Liver (tissue), 9 donors: ENCODE data around the gene ZNF487. TPM values are rescaled to one million over a fixed set of nuclear protein-coding genes. Genes with fewer than 3 reads are reported as not detected.

Experiments used
- DNase-seq: peaks from one replicate; pipeline ENCODE4 v3.0.0-alpha.2; 2017; ENCODE audit warnings: low spot score
- H3K27ac ChIP-seq, 2 donors: one replicate each; pipeline ENCODE4 v1.7.0; 2013; ENCODE audit warnings: inconsistent platforms in 2 of 2, low read length in 2 of 2, control low read depth in 1 of 2, low read depth in 1 of 2, mild to moderate bottlenecking in 1 of 2
- H3K27me3 ChIP-seq, 4 donors: one replicate each; pipeline versions ENCODE4 v1.6.1 to v1.7.0; 2013; ENCODE audit warnings: low read length in 3 of 4, inconsistent platforms in 1 of 4, mild to moderate bottlenecking in 1 of 4, moderate library complexity in 1 of 4; ENCODE audit not compliant: control insufficient read depth in 4 of 4, insufficient read depth in 4 of 4
- H3K36me3 ChIP-seq, 4 donors: one replicate each; pipeline versions ENCODE4 v1.6.1 to v1.7.0; 2013; ENCODE audit warnings: low read length in 3 of 4, mild to moderate bottlenecking in 3 of 4, low read depth in 1 of 4, moderate library complexity in 1 of 4; ENCODE audit not compliant: control insufficient read depth in 4 of 4, insufficient read depth in 3 of 4
- H3K4me1 ChIP-seq, 4 donors: one replicate each; pipeline versions ENCODE4 v1.6.1 to v1.7.0; 2013; ENCODE audit warnings: low read length in 3 of 4, mild to moderate bottlenecking in 3 of 4, moderate library complexity in 1 of 4; ENCODE audit not compliant: control insufficient read depth in 4 of 4, insufficient read depth in 4 of 4
- H3K4me3 ChIP-seq, 3 donors: one replicate each; pipeline versions ENCODE4 v1.6.1 to v1.7.0; 2013; ENCODE audit warnings: low read length in 3 of 3, control low read depth in 1 of 3, low read depth in 1 of 3, mild to moderate bottlenecking in 1 of 3
- H3K9ac ChIP-seq, 2 donors: one replicate each; pipeline ENCODE4 v1.7.0; 2013; ENCODE audit warnings: low read length in 2 of 2, mild to moderate bottlenecking in 2 of 2, moderate library complexity in 2 of 2, control low read depth in 1 of 2, low read depth in 1 of 2
- H3K9me3 ChIP-seq, 4 donors: one replicate each; pipeline versions ENCODE4 v1.6.1 to v1.7.0; 2013; ENCODE audit warnings: low read length in 3 of 4; ENCODE audit not compliant: control insufficient read depth in 4 of 4
- EGR1 ChIP-seq, 2 donors: IDR thresholded peaks; 2 replicates each; pipeline ENCODE4 v1.6.1; 2016 to 2018; ENCODE audit warnings: antibody characterized with exemption in 2 of 2, low read depth in 2 of 2
- FOXA1 ChIP-seq: IDR thresholded peaks from 2 replicates; pipeline ENCODE4 v1.6.1; 2016; ENCODE audit warnings: antibody characterized with exemption
- FOXA2 ChIP-seq: IDR thresholded peaks from 2 replicates; pipeline ENCODE4 v1.6.1; 2016; ENCODE audit warnings: antibody characterized with exemption
- GABPA ChIP-seq, 2 donors: IDR thresholded peaks in 1 of 2; conservative IDR thresholded peaks in 1 of 2; 2 replicates each; pipeline ENCODE4 v1.6.1; 2016; ENCODE audit warnings: antibody characterized with exemption in 2 of 2, mild to moderate bottlenecking in 1 of 2, moderate library complexity in 1 of 2
- JUND ChIP-seq, 2 donors: IDR thresholded peaks; 2 replicates each; pipeline ENCODE4 v1.6.1; 2016; ENCODE audit warnings: antibody characterized with exemption in 2 of 2
- NR2F2 ChIP-seq: IDR thresholded peaks from 2 replicates; pipeline ENCODE4 v1.6.1; 2016; ENCODE audit warnings: antibody characterized with exemption
- RAD21 ChIP-seq, 2 donors: IDR thresholded peaks; 2 replicates each; pipeline ENCODE4 v1.6.1; 2016; ENCODE audit warnings: antibody characterized with exemption in 2 of 2, mild to moderate bottlenecking in 2 of 2
- RXRA ChIP-seq, 2 donors: IDR thresholded peaks; 2 replicates each; pipeline ENCODE4 v1.6.1; 2017 to 2018; ENCODE audit warnings: antibody characterized with exemption in 2 of 2, mild to moderate bottlenecking in 1 of 2
- SP1 ChIP-seq: IDR thresholded peaks from 2 replicates; pipeline ENCODE4 v1.6.1; 2018; ENCODE audit warnings: antibody characterized with exemption, mild to moderate bottlenecking
- TAF1 ChIP-seq: conservative IDR thresholded peaks from 2 replicates; pipeline ENCODE4 v1.6.1; 2016; ENCODE audit warnings: antibody characterized with exemption, mild to moderate bottlenecking
- WGBS: extraction: QIAGEN DNeasy Blood & Tissue Kit; methylation state at CpG from one replicate; pipeline ENCODE4 v1.1.7; 2013; 5-methylcytosine and 5-hydroxymethylcytosine counted together
- polyA plus RNA-seq, 2 donors: library from polyadenylated mRNA; stranded (reverse) in 1 of 2; unstranded in 1 of 2; fragments of 200-250 nt in 1 of 2; fragments of >200 nt in 1 of 2; fragmentation: Nextera tagmentation in 1 of 2; extraction: Ambion mirVana in 1 of 2; gene quantifications; one replicate each; pipeline versions ENCODE4 v1.2.1 to v1.2.3, GENCODE V29; 2013 to 2015
- total RNA-seq, 2 donors: library from RNA; depleted of rRNA; stranded (reverse); fragments of >200 nt; gene quantifications; one replicate each; pipeline ENCODE4 v1.2.3, GENCODE V29; 2014
- TF ChIP-seq, protein P1 (sequence below): IDR thresholded peaks from 2 replicates; pipeline ENCODE4 v1.6.1; 2016; ENCODE audit warnings: antibody characterized with exemption
- TF ChIP-seq, protein P2 (sequence below): fragments of 150-350 bp; IDR thresholded peaks from 2 replicates; pipeline ENCODE4 v1.5.1; 2017; ENCODE audit warnings: improper control_type of control experiment, low read depth, low read length; ENCODE audit not compliant: missing input control
- TF ChIP-seq, protein P3 (sequence below): IDR thresholded peaks from 2 replicates; pipeline ENCODE4 v1.6.1; 2016; ENCODE audit warnings: antibody characterized with exemption, mild to moderate bottlenecking
- TF ChIP-seq, protein P4 (sequence below): IDR thresholded peaks from 2 replicates; pipeline ENCODE4 v1.6.1; 2016; ENCODE audit warnings: antibody characterized with exemption
- donor health status: healthy.
- donor health status: healthy.
- donor health status: healthy.
- donor health status: healthy.
- donor health status: healthy.

The ZNF487 gene
- total and polyA plus RNA-seq, 4 donors = 1.3 to 4.8 (median 1.9) TPM

DNA sequence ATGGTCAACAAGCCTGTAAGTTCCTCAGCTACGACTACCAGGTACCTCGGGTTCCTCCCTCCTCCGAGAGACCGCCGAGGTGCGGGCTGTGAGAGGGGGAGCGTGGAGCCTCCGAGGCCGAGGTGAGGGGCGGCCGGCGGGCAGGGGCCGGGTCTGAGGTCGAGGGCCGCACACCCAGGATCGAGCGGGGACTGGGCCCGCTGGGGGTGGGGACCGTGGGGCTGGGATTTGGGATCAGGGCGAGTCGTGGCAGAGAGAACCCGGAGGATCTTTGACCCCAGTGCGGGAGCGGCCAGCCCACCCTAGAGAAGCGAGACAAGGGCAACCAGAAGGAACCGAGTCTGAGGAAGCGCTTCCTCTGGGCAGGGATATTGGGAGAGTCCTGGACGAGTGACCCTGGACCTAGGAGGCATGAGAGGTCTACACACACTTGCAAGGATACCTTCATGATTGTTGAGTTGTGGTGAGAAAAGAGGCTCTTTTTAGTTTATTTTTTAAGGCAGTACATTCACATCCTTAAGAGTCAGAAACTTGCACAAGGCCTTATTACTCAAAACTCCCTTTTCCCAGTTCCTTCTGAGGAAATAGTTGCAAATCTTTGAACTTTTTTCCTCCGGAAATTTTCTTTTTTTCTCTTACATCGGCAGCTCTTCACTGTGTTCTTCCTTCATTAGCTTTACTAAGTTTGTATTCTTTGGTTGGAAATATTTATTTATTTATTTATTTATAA, 395 bp downstream of the ZNF487 start:
- TF ChIP-seq NR2F2 (no peak), SP1 (no peak), FOXA2 (no peak), FOXA1 (no peak), RAD21 (IDR thresholded peaks at IDR 0.05) (no peak), TAF1 (no peak), JUND (IDR thresholded peaks at IDR 0.05) (no peak), RXRA (IDR thresholded peaks at IDR 0.05) (no peak), GABPA (IDR thresholded peaks at IDR 0.05 in 1 of 2, conservative IDR thresholded peaks at IDR 0.05 in 1 of 2) (no peak), EGR1 (IDR thresholded peaks at IDR 0.05; ENCODE audit: low read depth in 2 of 2) (no peak)
- TF ChIP-seq, protein P1, sequence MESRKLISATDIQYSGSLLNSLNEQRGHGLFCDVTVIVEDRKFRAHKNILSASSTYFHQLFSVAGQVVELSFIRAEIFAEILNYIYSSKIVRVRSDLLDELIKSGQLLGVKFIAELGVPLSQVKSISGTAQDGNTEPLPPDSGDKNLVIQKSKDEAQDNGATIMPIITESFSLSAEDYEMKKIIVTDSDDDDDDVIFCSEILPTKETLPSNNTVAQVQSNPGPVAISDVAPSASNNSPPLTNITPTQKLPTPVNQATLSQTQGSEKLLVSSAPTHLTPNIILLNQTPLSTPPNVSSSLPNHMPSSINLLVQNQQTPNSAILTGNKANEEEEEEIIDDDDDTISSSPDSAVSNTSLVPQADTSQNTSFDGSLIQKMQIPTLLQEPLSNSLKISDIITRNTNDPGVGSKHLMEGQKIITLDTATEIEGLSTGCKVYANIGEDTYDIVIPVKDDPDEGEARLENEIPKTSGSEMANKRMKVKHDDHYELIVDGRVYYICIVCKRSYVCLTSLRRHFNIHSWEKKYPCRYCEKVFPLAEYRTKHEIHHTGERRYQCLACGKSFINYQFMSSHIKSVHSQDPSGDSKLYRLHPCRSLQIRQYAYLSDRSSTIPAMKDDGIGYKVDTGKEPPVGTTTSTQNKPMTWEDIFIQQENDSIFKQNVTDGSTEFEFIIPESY = no peak
- TF ChIP-seq, protein P2, sequence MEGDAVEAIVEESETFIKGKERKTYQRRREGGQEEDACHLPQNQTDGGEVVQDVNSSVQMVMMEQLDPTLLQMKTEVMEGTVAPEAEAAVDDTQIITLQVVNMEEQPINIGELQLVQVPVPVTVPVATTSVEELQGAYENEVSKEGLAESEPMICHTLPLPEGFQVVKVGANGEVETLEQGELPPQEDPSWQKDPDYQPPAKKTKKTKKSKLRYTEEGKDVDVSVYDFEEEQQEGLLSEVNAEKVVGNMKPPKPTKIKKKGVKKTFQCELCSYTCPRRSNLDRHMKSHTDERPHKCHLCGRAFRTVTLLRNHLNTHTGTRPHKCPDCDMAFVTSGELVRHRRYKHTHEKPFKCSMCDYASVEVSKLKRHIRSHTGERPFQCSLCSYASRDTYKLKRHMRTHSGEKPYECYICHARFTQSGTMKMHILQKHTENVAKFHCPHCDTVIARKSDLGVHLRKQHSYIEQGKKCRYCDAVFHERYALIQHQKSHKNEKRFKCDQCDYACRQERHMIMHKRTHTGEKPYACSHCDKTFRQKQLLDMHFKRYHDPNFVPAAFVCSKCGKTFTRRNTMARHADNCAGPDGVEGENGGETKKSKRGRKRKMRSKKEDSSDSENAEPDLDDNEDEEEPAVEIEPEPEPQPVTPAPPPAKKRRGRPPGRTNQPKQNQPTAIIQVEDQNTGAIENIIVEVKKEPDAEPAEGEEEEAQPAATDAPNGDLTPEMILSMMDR = no peak
- TF ChIP-seq, protein P3, sequence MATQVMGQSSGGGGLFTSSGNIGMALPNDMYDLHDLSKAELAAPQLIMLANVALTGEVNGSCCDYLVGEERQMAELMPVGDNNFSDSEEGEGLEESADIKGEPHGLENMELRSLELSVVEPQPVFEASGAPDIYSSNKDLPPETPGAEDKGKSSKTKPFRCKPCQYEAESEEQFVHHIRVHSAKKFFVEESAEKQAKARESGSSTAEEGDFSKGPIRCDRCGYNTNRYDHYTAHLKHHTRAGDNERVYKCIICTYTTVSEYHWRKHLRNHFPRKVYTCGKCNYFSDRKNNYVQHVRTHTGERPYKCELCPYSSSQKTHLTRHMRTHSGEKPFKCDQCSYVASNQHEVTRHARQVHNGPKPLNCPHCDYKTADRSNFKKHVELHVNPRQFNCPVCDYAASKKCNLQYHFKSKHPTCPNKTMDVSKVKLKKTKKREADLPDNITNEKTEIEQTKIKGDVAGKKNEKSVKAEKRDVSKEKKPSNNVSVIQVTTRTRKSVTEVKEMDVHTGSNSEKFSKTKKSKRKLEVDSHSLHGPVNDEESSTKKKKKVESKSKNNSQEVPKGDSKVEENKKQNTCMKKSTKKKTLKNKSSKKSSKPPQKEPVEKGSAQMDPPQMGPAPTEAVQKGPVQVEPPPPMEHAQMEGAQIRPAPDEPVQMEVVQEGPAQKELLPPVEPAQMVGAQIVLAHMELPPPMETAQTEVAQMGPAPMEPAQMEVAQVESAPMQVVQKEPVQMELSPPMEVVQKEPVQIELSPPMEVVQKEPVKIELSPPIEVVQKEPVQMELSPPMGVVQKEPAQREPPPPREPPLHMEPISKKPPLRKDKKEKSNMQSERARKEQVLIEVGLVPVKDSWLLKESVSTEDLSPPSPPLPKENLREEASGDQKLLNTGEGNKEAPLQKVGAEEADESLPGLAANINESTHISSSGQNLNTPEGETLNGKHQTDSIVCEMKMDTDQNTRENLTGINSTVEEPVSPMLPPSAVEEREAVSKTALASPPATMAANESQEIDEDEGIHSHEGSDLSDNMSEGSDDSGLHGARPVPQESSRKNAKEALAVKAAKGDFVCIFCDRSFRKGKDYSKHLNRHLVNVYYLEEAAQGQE = no peak
- TF ChIP-seq, protein P4, sequence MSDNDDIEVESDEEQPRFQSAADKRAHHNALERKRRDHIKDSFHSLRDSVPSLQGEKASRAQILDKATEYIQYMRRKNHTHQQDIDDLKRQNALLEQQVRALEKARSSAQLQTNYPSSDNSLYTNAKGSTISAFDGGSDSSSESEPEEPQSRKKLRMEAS = no peak
- DNase-seq = no peak
- no peaks in the 10 kb centered on the region for H3K9me3 ChIP-seq
- H3K36me3 ChIP-seq = peaks cover 0 to under 1% (median 0%) of the 10 kb centered on the region in 4 donors
- H3K27ac ChIP-seq = peak overlapping the region; percentile 93 to 100
- H3K4me3 ChIP-seq = peak overlapping the region; percentile 66 to 100 (median 75)
- 8% methylated on average over 30 of the region's 30 CpGs for WGBS
- no peaks in the 10 kb centered on the region for H3K27me3 ChIP-seq
- H3K9ac ChIP-seq = peak overlapping the region; percentile 1 to 99
- H3K4me1 ChIP-seq = peaks cover 2 to 6% (median 4%) of the 10 kb centered on the region in 4 donors
